GM08714 (cell line): ENCODE data around the gene EIF2S2.

Source experiments
- H3K4me3 ChIP-seq: fragments of 200-500 bp; sonication (Bioruptor generic); 2 replicates; pipeline ENCODE4 v1.5.1; 2014; ENCODE audit warnings: mild to moderate bottlenecking, low read length, inconsistent platforms
- ZNF274 ChIP-seq: IDR thresholded peaks from 2 replicates; pipeline ENCODE4 v1.6.1; 2012; ENCODE audit warnings: mild to moderate bottlenecking, low read depth, low read length

Gene EIF2S2

DNA sequence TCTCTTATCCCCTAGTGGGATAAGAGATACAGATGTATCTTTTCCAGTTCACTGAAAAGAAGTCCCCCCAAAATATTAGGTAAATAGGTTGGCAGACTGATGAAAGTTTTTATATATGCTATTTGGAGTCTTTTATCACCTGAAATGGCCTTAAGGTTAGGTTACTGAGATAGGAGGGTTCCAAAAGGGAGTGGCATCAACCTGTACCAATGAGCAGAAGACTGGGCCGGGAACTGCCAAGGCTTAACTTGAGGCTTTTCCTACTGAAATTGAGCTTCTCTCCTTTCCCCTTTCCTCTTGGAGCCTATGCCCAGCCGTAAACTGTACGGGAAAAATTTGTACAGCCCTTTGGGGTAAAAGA is 42.0 kb downstream of the EIF2S2 start:
- no peak overlapping the region for H3K4me3 ChIP-seq
- no peak for TF ChIP-seq ZNF274

DNA sequence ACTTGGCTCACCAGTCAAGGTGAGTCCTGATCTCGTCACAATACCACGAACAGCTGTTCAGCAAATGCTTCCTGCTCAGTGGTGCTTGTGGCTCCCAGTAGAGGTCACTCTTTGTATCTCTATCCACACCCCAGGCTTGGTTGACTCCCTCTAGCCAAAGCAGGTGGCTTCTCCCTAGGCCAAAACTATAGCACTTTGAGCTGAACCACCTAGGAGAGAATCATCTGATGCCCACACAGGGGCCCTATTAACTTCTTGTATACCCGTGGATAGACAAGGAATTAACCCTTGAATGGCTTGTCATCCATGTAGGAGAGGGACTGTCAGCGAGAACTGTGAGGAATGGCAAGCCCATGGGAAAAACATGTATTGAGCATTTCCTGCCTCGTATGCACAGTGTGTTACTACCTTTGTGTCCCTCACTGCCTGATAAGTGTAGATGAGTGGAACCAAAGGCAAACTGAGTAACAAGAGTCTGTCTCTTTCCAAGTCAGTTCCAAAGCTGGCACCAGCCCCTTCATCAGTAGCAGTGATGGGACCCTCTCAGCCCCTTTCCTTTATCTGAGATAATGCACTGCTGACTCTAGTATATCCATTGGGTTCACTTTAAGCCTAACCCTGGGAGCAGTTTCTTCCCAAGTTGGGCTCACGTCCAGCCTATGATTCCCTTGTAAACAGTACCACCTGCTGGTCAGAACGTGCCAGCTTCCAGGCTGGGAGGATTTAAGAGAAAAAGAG is 42.5 kb downstream of the EIF2S2 start:
- H3K4me3 ChIP-seq = no peak overlapping the region
- TF ChIP-seq ZNF274 = no peak

DNA sequence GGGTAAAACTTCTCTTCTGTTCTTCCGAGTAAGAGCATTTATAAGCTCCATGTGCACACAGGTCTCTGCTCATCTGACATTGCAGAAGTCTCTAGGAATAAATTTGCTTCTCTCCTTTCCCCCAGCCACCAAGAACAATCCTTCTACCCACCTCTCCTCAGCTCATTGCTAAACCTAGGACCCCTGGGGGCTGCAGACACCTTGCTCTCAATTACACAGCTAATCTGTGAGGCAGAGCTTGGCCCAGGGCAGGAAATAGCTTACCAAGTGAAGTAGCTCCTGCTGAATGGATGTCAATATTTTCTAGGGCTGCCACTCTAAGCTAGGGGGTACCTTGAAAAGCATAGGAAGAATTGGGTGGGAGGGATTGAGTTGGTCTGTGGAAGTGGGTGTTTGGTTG is 44.0 kb downstream of the EIF2S2 start:
- no peak for TF ChIP-seq ZNF274
- H3K4me3 ChIP-seq = no peak overlapping the region

DNA sequence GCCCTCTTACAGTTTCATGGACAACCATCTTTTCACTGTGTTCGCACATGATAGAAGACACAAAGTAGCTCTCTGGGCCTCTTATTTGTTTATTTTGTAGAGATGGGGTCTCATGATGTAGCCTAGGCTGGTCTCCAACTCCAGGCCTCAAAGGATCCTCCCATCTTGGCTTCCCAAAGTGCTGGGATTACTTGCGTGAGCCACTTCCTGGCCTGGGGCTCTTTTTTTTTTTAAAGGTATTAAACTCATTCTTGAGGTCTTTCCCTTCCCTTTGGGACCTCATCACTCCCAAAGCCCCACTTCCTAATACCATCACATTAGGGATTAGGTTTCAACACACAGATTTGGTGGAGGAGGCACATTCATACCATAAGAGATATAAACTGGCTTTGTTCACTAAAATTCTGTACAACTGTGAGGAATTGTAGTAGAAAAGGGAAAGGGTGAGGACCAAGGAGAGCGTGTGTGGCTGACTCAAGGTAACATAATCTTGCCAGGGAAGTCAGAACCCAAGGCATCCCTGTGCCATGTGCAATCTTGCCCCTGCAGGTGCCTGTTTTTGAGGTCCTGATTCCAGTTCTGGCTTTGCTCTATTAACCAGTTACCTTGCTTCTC is 45.5 kb downstream of the EIF2S2 start:
- H3K4me3 ChIP-seq = no peak overlapping the region
- TF ChIP-seq ZNF274 = no peak

GRCh38 chr20:34065260-34065659 is 46.8 kb downstream of the EIF2S2 start:
- H3K4me3 ChIP-seq = no peak overlapping the region
- TF ChIP-seq ZNF274 = no peak

GRCh38 chr20:34064286-34064685 is 47.8 kb downstream of the EIF2S2 start:
- no peak for TF ChIP-seq ZNF274
- no peak overlapping the region for H3K4me3 ChIP-seq

- no peak for TF ChIP-seq ZNF274
- H3K4me3 ChIP-seq = no peak overlapping the region
Measured at GRCh38 chr20:34062570-34063482, 49.2 kb downstream of the EIF2S2 start.

DNA sequence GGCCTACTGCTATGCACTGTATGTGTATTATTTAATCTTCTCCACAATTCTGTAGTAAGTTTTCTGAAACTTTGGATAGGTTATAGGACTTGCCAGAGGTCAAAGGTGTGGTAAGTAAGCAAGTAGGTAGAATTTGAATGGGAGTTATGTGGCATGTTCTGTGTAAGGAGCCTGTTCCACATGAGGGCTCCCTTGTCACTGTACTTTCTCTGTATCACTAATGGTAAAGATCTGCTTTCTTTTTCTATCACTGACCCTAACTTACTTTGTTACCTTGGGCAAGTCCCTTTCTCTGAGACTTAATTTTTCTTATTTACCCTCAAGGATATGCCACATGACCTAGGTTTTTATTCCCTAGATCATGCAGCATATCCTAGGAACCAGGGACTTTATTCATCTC is 50.3 kb downstream of the EIF2S2 start:
- TF ChIP-seq ZNF274 = no peak
- no peak overlapping the region for H3K4me3 ChIP-seq

DNA sequence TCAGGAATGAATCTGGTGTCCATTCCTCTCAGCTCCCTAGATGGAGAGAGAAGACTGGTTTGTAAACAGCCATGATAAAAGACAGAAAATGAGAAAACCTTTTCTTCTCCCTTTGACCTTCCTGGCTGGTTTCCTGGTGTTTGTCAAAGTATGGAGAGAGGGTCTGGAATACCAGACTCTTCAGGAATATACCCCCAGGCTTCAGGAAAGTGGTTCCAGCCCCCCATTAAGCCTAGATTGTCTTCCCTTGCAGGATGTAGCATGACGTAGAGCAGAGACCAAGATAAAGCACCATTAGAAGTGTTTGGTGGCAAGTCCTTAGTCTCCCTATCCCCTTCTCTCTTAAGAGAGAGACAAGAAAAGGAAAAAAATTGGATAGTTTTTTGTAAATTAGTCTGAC is 51.1 kb downstream of the EIF2S2 start:
- H3K4me3 ChIP-seq = no peak overlapping the region
- no peak for TF ChIP-seq ZNF274

GRCh38 chr20:34058831-34059230 is 53.2 kb downstream of the EIF2S2 start:
- TF ChIP-seq ZNF274 = no peak
- H3K4me3 ChIP-seq = no peak overlapping the region

DNA sequence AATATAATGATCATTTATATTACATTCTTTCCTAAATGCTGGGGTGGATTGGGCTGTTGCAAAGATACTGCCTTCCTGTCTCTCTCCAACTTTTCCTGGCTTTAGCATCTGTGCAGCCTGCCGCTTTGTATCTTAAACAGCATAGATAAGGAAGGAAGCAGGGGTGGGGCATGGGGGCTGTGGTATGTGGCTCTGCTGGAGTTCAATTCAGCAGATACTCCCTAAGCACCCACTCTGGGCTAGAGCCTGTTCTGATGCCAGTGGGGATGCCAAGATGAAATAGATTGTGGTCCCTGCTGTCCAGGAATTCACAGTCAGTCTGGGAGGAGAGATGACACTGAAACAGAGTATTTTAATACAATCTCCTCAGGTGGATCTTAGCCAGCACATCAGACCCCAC is 56.8 kb downstream of the EIF2S2 start:
- H3K4me3 ChIP-seq = no peak overlapping the region
- no peak for TF ChIP-seq ZNF274

DNA sequence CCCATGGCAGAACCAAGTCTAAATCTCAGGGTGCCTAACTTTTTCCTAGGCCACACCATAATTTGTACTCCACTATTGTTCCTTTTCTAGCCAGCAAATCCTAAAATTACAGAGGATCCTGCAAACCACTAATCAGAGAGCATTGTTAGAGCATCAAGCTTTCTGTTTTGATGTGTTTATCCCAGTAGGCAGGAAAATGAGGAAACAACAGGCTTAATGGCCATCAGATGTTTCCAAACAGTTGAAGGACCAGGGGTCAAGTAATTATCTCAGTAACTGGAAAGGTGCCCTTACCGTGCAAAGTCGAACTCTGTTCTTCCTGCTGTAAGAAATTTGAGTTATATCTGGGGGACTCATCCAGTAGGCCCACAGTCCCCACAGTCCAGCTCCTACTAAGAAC is 59.6 kb downstream of the EIF2S2 start:
- TF ChIP-seq ZNF274 = no peak
- H3K4me3 ChIP-seq = no peak overlapping the region

- TF ChIP-seq ZNF274 = no peak
- H3K4me3 ChIP-seq = no peak overlapping the region
Measured at GRCh38 chr20:34049897-34050695, 61.9 kb downstream of the EIF2S2 start.

DNA sequence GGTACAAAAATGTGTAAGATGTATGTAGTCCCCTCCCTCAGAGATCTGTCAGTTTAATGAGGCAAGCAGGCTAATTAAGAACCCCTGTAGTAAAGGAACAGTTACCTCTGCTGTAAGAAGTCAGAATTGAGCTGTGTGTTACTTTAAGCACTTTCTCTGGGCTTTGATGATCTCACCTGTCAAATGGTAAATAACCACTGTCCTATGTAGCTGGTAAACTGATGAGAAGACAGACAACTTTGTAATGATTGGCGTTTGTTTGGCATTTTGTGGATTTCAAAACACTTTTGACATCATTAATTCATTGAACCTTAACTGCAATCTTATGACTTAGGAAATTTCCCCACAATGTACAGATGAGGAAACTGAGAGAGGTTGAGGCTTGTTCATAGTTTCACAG is 62.7 kb downstream of the EIF2S2 start:
- H3K4me3 ChIP-seq = no peak overlapping the region
- TF ChIP-seq ZNF274 = no peak
